NCI-H460 (cell line): ENCODE data around the gene SLC29A1. TPM values are rescaled to one million over a fixed set of nuclear protein-coding genes. Genes with fewer than 3 reads are reported as not detected.

Source experiments
- DNase-seq: peaks from one replicate; pipeline ENCODE4 v3.0.0-alpha.2; 2016; ENCODE audit warnings: low read depth; ENCODE audit errors: extremely low read depth
- small RNA-seq, 2 experiments: library from RNA; depleted of rRNA; stranded (forward); fragments of <200 nt; gene quantifications; one replicate each; pipeline ENCODE3, GENCODE V24; 2014
- total RNA-seq: library from RNA; depleted of rRNA; stranded (reverse); fragments of >200 nt; shearing (Covaris generic); gene quantifications from 2 replicates; pipeline ENCODE4 v1.2.3, GENCODE V29; 2014; rRNA removed

Gene SLC29A1
- total RNA-seq, 1 experiment from 2014 or later: 13.4 TPM

DNA sequence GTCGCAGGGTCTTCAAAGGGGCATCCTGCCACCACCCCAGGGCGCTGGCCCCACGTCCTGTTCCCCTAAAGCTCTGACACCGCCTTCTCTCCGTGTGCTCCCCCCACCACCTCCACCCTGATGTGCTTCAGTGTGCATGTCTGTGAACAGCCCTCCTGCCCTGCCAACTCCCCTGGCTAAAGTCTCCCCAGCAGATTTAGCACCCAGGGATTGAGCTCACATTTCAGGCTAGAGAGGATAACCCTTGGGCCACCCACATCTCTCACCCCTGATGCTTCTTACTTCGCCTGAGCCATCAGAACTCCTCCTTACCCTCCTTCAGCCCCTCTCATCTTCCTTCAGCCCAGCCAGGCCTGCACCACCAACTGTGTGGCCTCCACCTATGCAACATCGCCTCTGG lies 54.4 kb downstream of the SLC29A1 start:
- no peak for DNase-seq

GRCh38 chr6:44278315-44278714 lies 54.9 kb downstream of the SLC29A1 start:
- DNase-seq: no peak

DNA sequence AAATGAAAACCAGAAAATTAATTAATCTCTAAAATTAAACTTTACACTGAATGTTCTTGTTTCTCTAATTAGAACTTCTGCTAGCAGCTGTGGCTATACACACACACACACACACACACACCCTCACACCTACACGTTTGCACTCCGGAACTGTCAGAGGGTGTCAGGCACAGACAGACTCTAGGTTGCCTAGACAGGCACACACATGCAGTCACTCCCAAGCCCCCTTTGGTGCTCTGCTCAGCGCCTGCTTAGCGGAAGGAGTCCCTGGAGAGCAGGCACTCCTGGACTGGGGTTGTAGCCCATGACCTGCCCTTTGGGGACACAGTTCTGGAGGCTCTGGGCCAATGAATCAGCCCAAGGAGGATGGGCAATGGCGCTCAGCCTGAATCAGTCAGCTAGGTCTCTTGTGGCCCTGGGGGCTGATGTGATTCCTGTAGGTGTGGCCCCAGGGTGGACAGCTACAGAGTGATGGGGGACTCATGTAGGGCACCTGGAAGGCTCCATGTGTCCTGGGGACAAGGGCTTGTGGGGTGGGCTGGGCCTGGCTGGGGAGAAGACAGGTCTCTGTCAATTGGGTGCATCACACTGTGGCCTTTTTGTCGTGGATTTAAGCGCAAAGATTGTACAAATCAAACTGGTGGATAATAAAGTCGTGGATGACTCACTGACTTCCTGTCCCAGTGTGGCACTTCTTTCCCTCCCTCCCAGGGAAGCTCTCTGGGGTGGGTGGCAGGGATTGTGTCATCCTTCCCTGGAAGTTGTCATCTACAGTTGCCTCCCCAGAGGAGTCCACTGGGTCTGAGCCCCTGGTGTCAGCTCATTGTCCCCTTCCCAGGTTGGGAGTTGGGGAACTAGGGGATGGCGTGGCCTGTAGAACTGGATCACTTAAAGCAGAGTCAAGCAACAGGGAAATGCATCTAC lies 55.6 kb downstream of the SLC29A1 start:
- DNase-seq: no peak

Small RNAs within 50 kb of the gene (small RNA-seq; reads per million reads assigned to genes)
- gene RN7SL811P: 0 reads per million in 2 experiments

Other genes with a start within 250 kb of the SLC29A1 start
- gene MRPL14, start 96.1 kb upstream of the SLC29A1 start, total RNA-seq: 41.4 and 43.9 TPM in 2 replicates
- 17.7 and 17.8 TPM in 2 replicates for gene TMEM63B, start 96.0 kb upstream of the SLC29A1 start, total RNA-seq
- gene CAPN11, start 64.8 kb upstream of the SLC29A1 start, total RNA-seq: not detected in 2 replicates
- gene MYMX, start 6.7 kb upstream of the SLC29A1 start, total RNA-seq: not detected in 2 replicates
- 828 and 915 TPM in 2 replicates for gene HSP90AB1, start 23.5 kb downstream of the SLC29A1 start, total RNA-seq
- gene SLC35B2, start 33.9 kb downstream of the SLC29A1 start, total RNA-seq: 60.6 and 67.5 TPM in 2 replicates
- gene NFKBIE, start 42.0 kb downstream of the SLC29A1 start, total RNA-seq: 2.4 and 4.4 TPM in 2 replicates
- gene TMEM151B, start 46.9 kb downstream of the SLC29A1 start, total RNA-seq: not detected in 2 replicates
- 7.8 and 8.5 TPM in 2 replicates for gene AARS2, start 89.8 kb downstream of the SLC29A1 start, total RNA-seq
- not detected in 2 replicates for gene SPATS1, start 119.1 kb downstream of the SLC29A1 start, total RNA-seq
- 13.9 and 16.3 TPM in 2 replicates for gene CDC5L, start 164.1 kb downstream of the SLC29A1 start, total RNA-seq